ENCODE measurements around the gene GPC6. TPM values are rescaled to one million over a fixed set of nuclear protein-coding genes. Genes with fewer than 3 reads are reported as not detected.

GPC6 gene
- total RNA-seq, 4 donors from 2014 or later: 6.7 to 67.2 (median 11.1) TPM

- no peak overlapping the region for H3K27ac ChIP-seq
- TF ChIP-seq POLR2A (IDR thresholded peaks at IDR 0.05) (no peak), CTCF (IDR thresholded peaks at IDR 0.05) (no peak)
- H3K4me1 ChIP-seq: no peaks in the 10 kb centered on the region
- DNase-seq: no peak
- H3K4me3 ChIP-seq: no peak overlapping the region
- no peaks in the 10 kb centered on the region for H3K36me3 ChIP-seq
- no peaks in the 10 kb centered on the region for H3K27me3 ChIP-seq
- no peaks in the 10 kb centered on the region for H3K9me3 ChIP-seq
- intact Hi-C loops (cut with DNase I; ENCODE audit: low total_unique reads): no loop called here
Observed at GRCh38 chr13:93975242-93975641, 748.6 kb downstream of the GPC6 start.

GRCh38 chr13:93976528-93976927 is 749.9 kb downstream of the GPC6 start:
- Histone ChIP-seq H3K4me3 (no peak overlapping the region), H3K27ac (no peak overlapping the region), H3K36me3 (no peaks in the 10 kb centered on the region), H3K9me3 (no peaks in the 10 kb centered on the region), H3K27me3 (no peaks in the 10 kb centered on the region), H3K4me1 (no peaks in the 10 kb centered on the region)
- TF ChIP-seq POLR2A (IDR thresholded peaks at IDR 0.05) (no peak), CTCF (IDR thresholded peaks at IDR 0.05) (no peak)
- DNase-seq: no peak
- intact Hi-C loops (cut with DNase I; ENCODE audit: low total_unique reads): no loop called here

GRCh38 chr13:93977986-93978385 is 751.4 kb downstream of the GPC6 start:
- intact Hi-C loops (cut with DNase I; ENCODE audit: low total_unique reads): no loop called here

GRCh38 chr13:93981426-93981977 is 754.9 kb downstream of the GPC6 start:
- Histone ChIP-seq H3K4me1 (no peaks in the 10 kb centered on the region), H3K9me3 (no peaks in the 10 kb centered on the region), H3K27ac (no peak overlapping the region), H3K4me3 (no peak overlapping the region), H3K36me3 (no peaks in the 10 kb centered on the region), H3K27me3 (no peaks in the 10 kb centered on the region)
- no peak for TF ChIP-seq CTCF (IDR thresholded peaks at IDR 0.05)
- no peak for TF ChIP-seq POLR2A (IDR thresholded peaks at IDR 0.05)
- no peak for DNase-seq
- intact Hi-C loops (cut with DNase I; ENCODE audit: low total_unique reads): no loop called here

More at GRCh38 chr13:93977986-93978385, 751.4 kb downstream of the GPC6 start:
- Histone ChIP-seq H3K9me3 (no peaks in the 10 kb centered on the region), H3K27me3 (no peaks in the 10 kb centered on the region), H3K4me3 (no peak overlapping the region), H3K27ac (no peak overlapping the region), H3K4me1 (no peaks in the 10 kb centered on the region), H3K36me3 (no peaks in the 10 kb centered on the region)
- no peak for DNase-seq
- TF ChIP-seq CTCF (IDR thresholded peaks at IDR 0.05): no peak
- TF ChIP-seq POLR2A (IDR thresholded peaks at IDR 0.05): no peak

GRCh38 chr13:93982179-93982918 is 755.7 kb downstream of the GPC6 start:
- Histone ChIP-seq H3K27me3 (no peaks in the 10 kb centered on the region), H3K27ac (no peak overlapping the region), H3K9me3 (no peaks in the 10 kb centered on the region), H3K36me3 (no peaks in the 10 kb centered on the region), H3K4me3 (no peak overlapping the region), H3K4me1 (no peaks in the 10 kb centered on the region)
- intact Hi-C loops (cut with DNase I; ENCODE audit: low total_unique reads): no loop called here
- no peak for TF ChIP-seq CTCF (IDR thresholded peaks at IDR 0.05)
- TF ChIP-seq POLR2A (IDR thresholded peaks at IDR 0.05): no peak
- DNase-seq: no peak

All from uterus (tissue), 4 donors.